Activated CD8-positive, alpha-beta memory T cell treated with anti-CD3 and anti-CD28 coated beads, Interleukin-2, amount 50 U/mL, for 48 hours (primary cell): Measurements from ENCODE around the gene HIPK2.
A peak's percentile ranks its signal among the peaks of the same experiment; 100 is the strongest.

Experiments used
- DNase-seq: peaks from one replicate; pipeline ENCODE4 v3.0.0-alpha.2; 2020

The HIPK2 gene

GRCh38 chr7:139777948-139778841 lies at the start of gene HIPK2:
Gene HIPK2 (minus strand): TSS chr7:139777998. CDS start chr7:139777623, 375 bp downstream.
- DNase-seq, result peak; percentile 82

GRCh38 chr7:139827042-139827441 lies 49.2 kb upstream of the HIPK2 start:
- no peak for DNase-seq

GRCh38 chr7:139825666-139826290 lies 48.0 kb upstream of the HIPK2 start:
- no peak for DNase-seq

- no peak for DNase-seq
Measured at GRCh38 chr7:139823959-139824521, 46.2 kb upstream of the HIPK2 start.

GRCh38 chr7:139822855-139823254 lies 45.1 kb upstream of the HIPK2 start:
- no peak for DNase-seq

- DNase-seq, result no peak
Measured at GRCh38 chr7:139821349-139822105, 43.7 kb upstream of the HIPK2 start.

GRCh38 chr7:139820089-139820488 lies 42.3 kb upstream of the HIPK2 start:
- DNase-seq, result no peak

GRCh38 chr7:139817249-139817648 lies 39.5 kb upstream of the HIPK2 start:
- DNase-seq, result no peak

- no peak for DNase-seq
Measured at GRCh38 chr7:139813689-139814088, 35.9 kb upstream of the HIPK2 start.

- DNase-seq, result no peak
Measured at GRCh38 chr7:139813151-139813550, 35.4 kb upstream of the HIPK2 start.

GRCh38 chr7:139811066-139811465 lies 33.3 kb upstream of the HIPK2 start:
- DNase-seq, result no peak

- DNase-seq, result no peak
Measured at GRCh38 chr7:139808846-139809442, 31.1 kb upstream of the HIPK2 start.

GRCh38 chr7:139808427-139808826 lies 30.6 kb upstream of the HIPK2 start:
- DNase-seq, result no peak

GRCh38 chr7:139807009-139807408 lies 29.2 kb upstream of the HIPK2 start:
- no peak for DNase-seq

- DNase-seq, result no peak
Measured at GRCh38 chr7:139804571-139804970, 26.8 kb upstream of the HIPK2 start.

- DNase-seq, result no peak
Measured at GRCh38 chr7:139799586-139799985, 21.8 kb upstream of the HIPK2 start.

- DNase-seq, result no peak
Measured at GRCh38 chr7:139798892-139799291, 21.1 kb upstream of the HIPK2 start.

GRCh38 chr7:139798221-139798620 lies 20.4 kb upstream of the HIPK2 start:
- DNase-seq, result no peak

GRCh38 chr7:139797607-139798006 lies 19.8 kb upstream of the HIPK2 start:
- DNase-seq, result no peak

GRCh38 chr7:139791316-139791715 lies 13.5 kb upstream of the HIPK2 start:
- DNase-seq, result no peak

- no peak for DNase-seq
Measured at GRCh38 chr7:139784648-139785047, 6.8 kb upstream of the HIPK2 start.

- no peak for DNase-seq
Measured at GRCh38 chr7:139783647-139784385, 6.0 kb upstream of the HIPK2 start.
